ENCODE measurements around the gene CD1D. TPM values are rescaled to one million over a fixed set of nuclear protein-coding genes. Genes with fewer than 3 reads are reported as not detected.
A peak's percentile ranks its signal among the peaks of the same experiment; 100 is the strongest.
"Not testable (repeated sequence)": the region's sequence is repeated elsewhere in the genome, so short reads cannot be mapped to it uniquely, and the experiment has no call there.

Gene CD1D
- polyA plus RNA-seq, 3 donors from 2014 or later: 2.9 to 8.7 TPM; not detected in 1

GRCh38 chr1:158181577-158181922 lies 855 bp downstream of the CD1D start:
- peaks cover 0 to 3% (median 0%) of the 10 kb centered on the region in 3 donors for H3K36me3 Mint-ChIP-seq
- peaks cover 0 to 7% (median 0%) of the 10 kb centered on the region in 6 donors for H3K9me3 Mint-ChIP-seq
- no peak for DNase-seq
- H3K4me1 Mint-ChIP-seq: peaks cover 10 to 15% of the 10 kb centered on the region in 2 donors
- H3K4me3 Mint-ChIP-seq: peak overlapping the region in 3 of 5 donors; percentile 28 to 56 (median 52)
- H3K27ac Mint-ChIP-seq: no peak overlapping the region
- peaks cover 10 to 33% (median 24%) of the 10 kb centered on the region in 3 donors for H3K27me3 Mint-ChIP-seq (ENCODE audit: low read depth in 3 of 3)

- no peak for DNase-seq
- H3K9me3 Mint-ChIP-seq: no peaks in the 10 kb centered on the region
- peaks cover 3 to 10% (median 8%) of the 10 kb centered on the region in 3 donors for H3K27me3 Mint-ChIP-seq (ENCODE audit: low read depth in 3 of 3)
- H3K4me1 Mint-ChIP-seq: peaks cover 5% of the 10 kb centered on the region in 2 donors
- no peak overlapping the region for H3K4me3 Mint-ChIP-seq
- no peaks in the 10 kb centered on the region for H3K36me3 Mint-ChIP-seq
- no peak overlapping the region for H3K27ac Mint-ChIP-seq
These were observed 5.1 kb downstream of the CD1D start for GRCh38 chr1:158185770-158186169.

GRCh38 chr1:158186180-158186579 lies 5.5 kb downstream of the CD1D start:
- Mint-ChIP-seq H3K9me3 (no peaks in the 10 kb centered on the region), H3K27ac (no peak overlapping the region), H3K4me1 (peaks cover 3 to 4% of the 10 kb centered on the region in 2 donors), H3K27me3 (ENCODE audit: low read depth in 3 of 3) (peaks cover 3 to 12% (median 8%) of the 10 kb centered on the region in 3 donors), H3K4me3 (no peak overlapping the region), H3K36me3 (no peaks in the 10 kb centered on the region)
- DNase-seq: no peak

GRCh38 chr1:158188611-158189010 lies 7.9 kb downstream of the CD1D start:
- Mint-ChIP-seq H3K4me1 (no peaks in the 10 kb centered on the region), H3K27ac (no peak overlapping the region), H3K4me3 (no peak overlapping the region), H3K27me3 (ENCODE audit: low read depth in 3 of 3) (peaks cover 4 to 8% (median 4%) of the 10 kb centered on the region in 3 donors), H3K36me3 (peaks cover 0 to under 1% (median 0%) of the 10 kb centered on the region in 3 donors), H3K9me3 (no peaks in the 10 kb centered on the region)
- no peak for DNase-seq

GRCh38 chr1:158189624-158190023 lies 8.9 kb downstream of the CD1D start:
- no peak for DNase-seq
- no peaks in the 10 kb centered on the region for H3K4me1 Mint-ChIP-seq
- H3K36me3 Mint-ChIP-seq: peaks cover 0 to 2% (median 0%) of the 10 kb centered on the region in 3 donors
- peaks cover 3 to 6% (median 4%) of the 10 kb centered on the region in 3 donors for H3K27me3 Mint-ChIP-seq (ENCODE audit: low read depth in 3 of 3)
- no peak overlapping the region for H3K27ac Mint-ChIP-seq
- H3K4me3 Mint-ChIP-seq: no peak overlapping the region
- no peaks in the 10 kb centered on the region for H3K9me3 Mint-ChIP-seq

GRCh38 chr1:158191299-158191698 lies 10.6 kb downstream of the CD1D start:
- no peaks in the 10 kb centered on the region for H3K9me3 Mint-ChIP-seq

GRCh38 chr1:158196461-158196860 lies 15.8 kb downstream of the CD1D start:
- Mint-ChIP-seq H3K4me3 (no peak overlapping the region), H3K9me3 (no peaks in the 10 kb centered on the region), H3K27ac (no peak overlapping the region), H3K36me3 (peaks cover 0 to 2% (median 0%) of the 10 kb centered on the region in 3 donors), H3K4me1 (no peaks in the 10 kb centered on the region), H3K27me3 (ENCODE audit: low read depth in 3 of 3) (peaks cover 4 to 9% (median 4%) of the 10 kb centered on the region in 3 donors)
- DNase-seq: no peak

More at GRCh38 chr1:158191299-158191698, 10.6 kb downstream of the CD1D start:
- Mint-ChIP-seq H3K27me3 (ENCODE audit: low read depth in 3 of 3) (peaks cover 3 to 8% (median 6%) of the 10 kb centered on the region in 3 donors), H3K36me3 (peaks cover 0 to 2% (median 0%) of the 10 kb centered on the region in 3 donors), H3K27ac (no peak overlapping the region), H3K4me1 (no peaks in the 10 kb centered on the region), H3K4me3 (no peak overlapping the region)
- no peak for DNase-seq

GRCh38 chr1:158199849-158200248 lies 19.2 kb downstream of the CD1D start:
- Mint-ChIP-seq H3K4me3 (no peak overlapping the region), H3K36me3 (no peaks in the 10 kb centered on the region), H3K4me1 (no peaks in the 10 kb centered on the region), H3K27me3 (ENCODE audit: low read depth in 3 of 3) (peaks cover 2 to 16% (median 15%) of the 10 kb centered on the region in 3 donors), H3K27ac (no peak overlapping the region), H3K9me3 (no peaks in the 10 kb centered on the region)
- DNase-seq: no peak

GRCh38 chr1:158200527-158200926 lies 19.8 kb downstream of the CD1D start:
- H3K4me3 Mint-ChIP-seq: no peak overlapping the region
- no peak overlapping the region for H3K27ac Mint-ChIP-seq
- H3K9me3 Mint-ChIP-seq: no peaks in the 10 kb centered on the region
- H3K4me1 Mint-ChIP-seq: no peaks in the 10 kb centered on the region
- no peak for DNase-seq
- peaks cover 2 to 15% (median 12%) of the 10 kb centered on the region in 3 donors for H3K27me3 Mint-ChIP-seq (ENCODE audit: low read depth in 3 of 3)
- no peaks in the 10 kb centered on the region for H3K36me3 Mint-ChIP-seq

GRCh38 chr1:158203693-158204457 lies 23.2 kb downstream of the CD1D start:
- peaks cover 1 to 16% (median 16%) of the 10 kb centered on the region in 3 donors for H3K27me3 Mint-ChIP-seq (ENCODE audit: low read depth in 3 of 3)

GRCh38 chr1:158204458-158204827 lies 23.7 kb downstream of the CD1D start:
- Mint-ChIP-seq H3K9me3 (no peaks in the 10 kb centered on the region), H3K4me1 (no peaks in the 10 kb centered on the region), H3K27ac (no peak overlapping the region), H3K4me3 (no peak overlapping the region), H3K36me3 (no peaks in the 10 kb centered on the region), H3K27me3 (ENCODE audit: low read depth in 3 of 3) (peaks cover 1 to 17% (median 16%) of the 10 kb centered on the region in 3 donors)
- DNase-seq: no peak

More at GRCh38 chr1:158203693-158204457, 23.2 kb downstream of the CD1D start:
- DNase-seq: peak; percentile 17 to 35 (median 23)
- no peaks in the 10 kb centered on the region for H3K4me1 Mint-ChIP-seq
- H3K36me3 Mint-ChIP-seq: no peaks in the 10 kb centered on the region
- H3K9me3 Mint-ChIP-seq: no peaks in the 10 kb centered on the region
- H3K27ac Mint-ChIP-seq: no peak overlapping the region
- H3K4me3 Mint-ChIP-seq: no peak overlapping the region

GRCh38 chr1:158208586-158209116 lies 28.0 kb downstream of the CD1D start:
- Mint-ChIP-seq H3K36me3 (no peaks in the 10 kb centered on the region), H3K27ac (no peak overlapping the region), H3K4me3 (no peak overlapping the region), H3K27me3 (ENCODE audit: low read depth in 3 of 3) (peaks cover 7 to 19% (median 19%) of the 10 kb centered on the region in 3 donors), H3K4me1 (no peaks in the 10 kb centered on the region), H3K9me3 (no peaks in the 10 kb centered on the region)
- DNase-seq: no peak

- Mint-ChIP-seq H3K27ac (no peak overlapping the region), H3K36me3 (no peaks in the 10 kb centered on the region), H3K27me3 (ENCODE audit: low read depth in 3 of 3) (peaks cover 6 to 13% (median 12%) of the 10 kb centered on the region in 3 donors)
These were observed 31.6 kb downstream of the CD1D start for GRCh38 chr1:158212320-158212719.

GRCh38 chr1:158223445-158223844 lies 42.8 kb downstream of the CD1D start:
- H3K27me3 Mint-ChIP-seq (ENCODE audit: low read depth in 3 of 3): peaks cover 4 to 29% (median 4%) of the 10 kb centered on the region in 3 donors
- not testable (repeated sequence) for H3K4me1 Mint-ChIP-seq, H3K36me3 Mint-ChIP-seq, H3K4me3 Mint-ChIP-seq, DNase-seq, H3K27ac Mint-ChIP-seq
- peaks cover 7 to 26% (median 18%) of the 10 kb centered on the region in 6 donors for H3K9me3 Mint-ChIP-seq

More at GRCh38 chr1:158212320-158212719, 31.6 kb downstream of the CD1D start:
- H3K4me1 Mint-ChIP-seq: no peaks in the 10 kb centered on the region
- H3K9me3 Mint-ChIP-seq: no peaks in the 10 kb centered on the region
- no peak overlapping the region for H3K4me3 Mint-ChIP-seq
- DNase-seq: no peak

Measured in immature natural killer cell (primary cell).